Heart left ventricle (tissue), 13 donors: ENCODE results near the gene PHF14.

Source experiments
- POLR2A ChIP-seq, 2 donors: fragments of 450-650 bp; IDR thresholded peaks; one replicate each; pipeline ENCODE4 v1.6.1; 2017; ENCODE audit warnings: antibody characterized with exemption in 2 of 2, mild to moderate bottlenecking in 2 of 2, moderate library complexity in 2 of 2
- TF ChIP-seq, protein P1 (sequence below), 12 donors: fragments of 200-600 bp; sonication (generic) in 4 of 12; IDR thresholded peaks; one replicate each; pipeline versions ENCODE4 v1.5.0 to v1.8.0; 2018 to 2022; ENCODE audit warnings: antibody characterized with exemption in 12 of 12, mild to moderate bottlenecking in 5 of 12
- donor health status: ischemic (EF 13 %, LVEDD 7.1; RV severe dilation, severe dysfunction).
- donor health status: DM: no; HTN: yes; CAD: no.
- donor health status: DM: no; HTN: no; CAD: no.
- donor health status: ischemic (EF 25% LVEDD 6.9; RV normal size, moderate dysfunction).
- donor health status: ischemic (EF 25% LVEDD 5.7; RV mildly dilated, moderate dysfunction).
- donor health status: ischemic (EF 35%, LVEDD 5.7; RV mildly dilated, moderate dysfunction).
- donor health status: nonischemic (EF 11% LVEDD 7.7; RV severe dilation, severe dysfunction).
- donor health status: DM: yes; HTN: yes; CAD: no.
- donor health status: PGD.
- donor health status: ischemic (EF 29% LVEDD 5.4; RV normal size, mild dysfunction).
- donor health status: nonischemic (EF 23%, LVEDD 6.1; RV moderate dilation, normal function).

DNA sequence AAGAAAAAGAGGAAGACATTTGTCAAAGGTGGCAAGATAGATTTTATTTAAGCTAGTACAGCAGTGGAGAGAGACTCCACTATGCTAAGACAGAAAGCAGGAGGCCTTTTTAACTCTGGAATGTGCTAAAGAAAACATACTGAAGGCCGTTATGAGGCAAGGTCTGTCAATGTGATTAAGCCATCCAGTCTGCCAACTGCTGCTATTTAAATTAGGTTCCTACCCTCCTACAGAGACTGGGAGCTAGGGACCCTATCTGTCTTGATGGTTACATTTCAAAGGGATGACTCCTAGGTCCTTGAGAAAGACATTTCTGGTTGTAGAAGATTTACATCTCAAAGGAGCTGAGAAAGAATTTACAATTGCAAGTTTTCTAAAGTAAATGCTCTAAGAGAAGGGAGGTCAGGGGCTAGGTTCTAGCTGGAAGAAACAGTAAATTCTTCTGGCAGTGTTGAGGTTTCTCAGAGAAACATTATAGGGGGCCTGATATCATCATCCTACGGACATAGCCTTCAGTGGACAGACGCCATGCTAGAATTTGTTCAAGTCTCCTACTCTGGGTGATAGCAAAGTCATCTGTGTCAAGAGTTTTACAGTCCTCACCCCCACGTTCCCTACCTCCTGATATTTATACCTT is 211.6 kb downstream of the PHF14 start:
- TF ChIP-seq, protein P1, sequence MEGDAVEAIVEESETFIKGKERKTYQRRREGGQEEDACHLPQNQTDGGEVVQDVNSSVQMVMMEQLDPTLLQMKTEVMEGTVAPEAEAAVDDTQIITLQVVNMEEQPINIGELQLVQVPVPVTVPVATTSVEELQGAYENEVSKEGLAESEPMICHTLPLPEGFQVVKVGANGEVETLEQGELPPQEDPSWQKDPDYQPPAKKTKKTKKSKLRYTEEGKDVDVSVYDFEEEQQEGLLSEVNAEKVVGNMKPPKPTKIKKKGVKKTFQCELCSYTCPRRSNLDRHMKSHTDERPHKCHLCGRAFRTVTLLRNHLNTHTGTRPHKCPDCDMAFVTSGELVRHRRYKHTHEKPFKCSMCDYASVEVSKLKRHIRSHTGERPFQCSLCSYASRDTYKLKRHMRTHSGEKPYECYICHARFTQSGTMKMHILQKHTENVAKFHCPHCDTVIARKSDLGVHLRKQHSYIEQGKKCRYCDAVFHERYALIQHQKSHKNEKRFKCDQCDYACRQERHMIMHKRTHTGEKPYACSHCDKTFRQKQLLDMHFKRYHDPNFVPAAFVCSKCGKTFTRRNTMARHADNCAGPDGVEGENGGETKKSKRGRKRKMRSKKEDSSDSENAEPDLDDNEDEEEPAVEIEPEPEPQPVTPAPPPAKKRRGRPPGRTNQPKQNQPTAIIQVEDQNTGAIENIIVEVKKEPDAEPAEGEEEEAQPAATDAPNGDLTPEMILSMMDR (IDR thresholded peaks at IDR 0.05), result no peak
- no peak for TF ChIP-seq POLR2A (IDR thresholded peaks at IDR 0.05)
